ENCODE measurements around the gene DZIP1L.

DZIP1L gene

GRCh38 chr3:138043266-138044029 lies 72.0 kb downstream of the DZIP1L start:
- DNase-seq (ENCODE audit: insufficient read length), result no peak
- peak; percentile 70 for FAIRE-seq
- TF ChIP-seq POLR2AphosphoS5 (IDR thresholded peaks at IDR 0.05; ENCODE audit: low read depth, low read length), result no peak
- no peak for TF ChIP-seq TAF1 (IDR thresholded peaks at IDR 0.05; ENCODE audit: borderline replicate concordance, low read depth, low read length)
- no peak for TF ChIP-seq POLR2A (IDR thresholded peaks at IDR 0.05; ENCODE audit: low read depth, low read length)

GRCh38 chr3:138042043-138042442 lies 73.4 kb downstream of the DZIP1L start:
- FAIRE-seq, result no peak

GRCh38 chr3:138038725-138039462 lies 76.5 kb downstream of the DZIP1L start:
- DNase-seq (ENCODE audit: insufficient read length), result no peak
- no peak for FAIRE-seq
- TF ChIP-seq POLR2AphosphoS5 (IDR thresholded peaks at IDR 0.05; ENCODE audit: low read depth, low read length), result no peak
- no peak for TF ChIP-seq TAF1 (IDR thresholded peaks at IDR 0.05; ENCODE audit: borderline replicate concordance, low read depth, low read length)
- no peak for TF ChIP-seq POLR2A (IDR thresholded peaks at IDR 0.05; ENCODE audit: low read depth, low read length)

More at GRCh38 chr3:138042043-138042442, 73.4 kb downstream of the DZIP1L start:
- DNase-seq (ENCODE audit: insufficient read length), result no peak
- TF ChIP-seq POLR2A (IDR thresholded peaks at IDR 0.05; ENCODE audit: low read depth, low read length), result no peak

DNA sequence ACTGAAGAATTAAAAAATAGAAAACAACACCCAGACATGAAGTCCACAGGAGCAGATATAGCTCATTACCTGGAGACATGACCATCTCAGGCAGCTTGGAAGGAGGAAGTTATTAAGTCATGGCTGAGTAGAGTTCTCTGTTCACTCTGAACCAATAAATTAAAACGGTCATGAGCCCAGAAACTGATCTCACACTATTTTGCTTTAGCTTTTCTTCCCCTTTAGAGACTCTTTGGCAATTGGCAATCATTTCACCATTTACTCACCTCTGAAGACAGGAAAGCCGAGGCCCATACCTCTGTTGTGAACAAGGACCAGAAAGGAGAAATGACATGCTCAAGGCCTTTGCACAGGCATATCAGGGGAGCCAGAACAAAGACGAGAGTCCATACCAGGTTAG lies 78.8 kb downstream of the DZIP1L start:
- DNase-seq (ENCODE audit: insufficient read length), result no peak
- TF ChIP-seq TAF1 (IDR thresholded peaks at IDR 0.05; ENCODE audit: borderline replicate concordance, low read depth, low read length) (no peak), POLR2AphosphoS5 (IDR thresholded peaks at IDR 0.05; ENCODE audit: low read depth, low read length) (no peak), POLR2A (IDR thresholded peaks at IDR 0.05; ENCODE audit: low read depth, low read length) (no peak)
- FAIRE-seq, result peak; percentile 87

- DNase-seq (ENCODE audit: insufficient read length) (no peak), FAIRE-seq (peak; percentile 58)
- TF ChIP-seq POLR2A (IDR thresholded peaks at IDR 0.05; ENCODE audit: low read depth, low read length), result no peak
- no peak for TF ChIP-seq TAF1 (IDR thresholded peaks at IDR 0.05; ENCODE audit: borderline replicate concordance, low read depth, low read length)
- no peak for TF ChIP-seq POLR2AphosphoS5 (IDR thresholded peaks at IDR 0.05; ENCODE audit: low read depth, low read length)
Measured at GRCh38 chr3:138034918-138035317, 80.5 kb downstream of the DZIP1L start.

DNA sequence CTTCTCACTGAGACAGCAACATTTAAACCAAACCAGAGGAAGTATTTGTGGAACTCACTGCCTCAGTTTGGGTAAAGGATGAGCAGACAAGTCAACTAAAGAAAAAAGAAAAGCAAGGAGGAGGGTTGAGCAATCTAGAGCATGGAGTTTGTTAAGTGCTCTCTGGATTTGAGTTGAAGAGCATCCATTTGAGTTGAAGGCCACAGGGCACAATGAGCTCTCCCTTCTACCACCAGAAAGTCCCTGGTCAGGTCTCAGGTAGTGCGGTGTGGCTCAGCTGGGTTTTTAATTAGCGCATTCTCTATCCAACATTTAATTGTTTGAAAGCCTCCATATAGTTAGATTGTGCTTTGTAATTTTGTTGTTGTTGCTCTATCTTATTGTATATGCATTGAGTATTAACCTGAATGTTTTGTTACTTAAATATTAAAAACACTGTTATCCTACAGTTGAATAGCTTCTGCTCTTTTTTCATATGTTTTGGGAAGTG lies 82.2 kb downstream of the DZIP1L start:
- no peak for TF ChIP-seq POLR2A (IDR thresholded peaks at IDR 0.05; ENCODE audit: low read depth, low read length)
- TF ChIP-seq TAF1 (IDR thresholded peaks at IDR 0.05; ENCODE audit: borderline replicate concordance, low read depth, low read length), result no peak
- no peak for TF ChIP-seq POLR2AphosphoS5 (IDR thresholded peaks at IDR 0.05; ENCODE audit: low read depth, low read length)
- FAIRE-seq (peak; percentile 76), DNase-seq (ENCODE audit: insufficient read length) (no peak)

DNA sequence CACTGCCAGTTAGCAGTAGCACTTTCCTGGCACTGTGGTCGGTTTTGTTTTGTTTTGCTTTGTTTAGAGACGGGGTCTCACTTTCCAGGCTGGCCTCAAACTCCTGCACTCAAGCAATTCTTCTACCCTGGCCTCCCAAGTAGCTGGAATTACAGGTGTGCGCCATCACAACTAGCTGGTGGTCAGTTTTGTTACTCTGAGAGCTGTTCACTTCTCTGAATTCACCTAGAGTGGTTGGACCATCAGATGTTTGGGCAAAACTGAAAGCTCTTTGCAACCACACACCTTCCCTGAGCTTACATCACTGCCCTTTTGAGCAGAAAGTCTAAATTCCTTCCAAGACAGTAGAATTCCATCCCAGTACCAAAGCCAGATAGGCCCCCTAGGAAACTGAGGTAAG lies 82.8 kb downstream of the DZIP1L start:
- FAIRE-seq, result peak; percentile 44
- TF ChIP-seq POLR2A (IDR thresholded peaks at IDR 0.05; ENCODE audit: low read depth, low read length) (no peak), TAF1 (IDR thresholded peaks at IDR 0.05; ENCODE audit: borderline replicate concordance, low read depth, low read length) (no peak), POLR2AphosphoS5 (IDR thresholded peaks at IDR 0.05; ENCODE audit: low read depth, low read length) (no peak)
- no peak for DNase-seq (ENCODE audit: insufficient read length)

- TF ChIP-seq POLR2AphosphoS5 (IDR thresholded peaks at IDR 0.05; ENCODE audit: low read depth, low read length) (no peak), TAF1 (IDR thresholded peaks at IDR 0.05; ENCODE audit: borderline replicate concordance, low read depth, low read length) (no peak), POLR2A (IDR thresholded peaks at IDR 0.05; ENCODE audit: low read depth, low read length) (no peak)
- DNase-seq (ENCODE audit: insufficient read length) (no peak), FAIRE-seq (no peak)
Measured at GRCh38 chr3:138031536-138031935, 83.9 kb downstream of the DZIP1L start.

- DNase-seq (ENCODE audit: insufficient read length), result no peak
- FAIRE-seq, result no peak
- TF ChIP-seq TAF1 (IDR thresholded peaks at IDR 0.05; ENCODE audit: borderline replicate concordance, low read depth, low read length) (no peak), POLR2A (IDR thresholded peaks at IDR 0.05; ENCODE audit: low read depth, low read length) (no peak), POLR2AphosphoS5 (IDR thresholded peaks at IDR 0.05; ENCODE audit: low read depth, low read length) (no peak)
Measured at GRCh38 chr3:138030734-138031280, 84.6 kb downstream of the DZIP1L start.

- TF ChIP-seq POLR2AphosphoS5 (IDR thresholded peaks at IDR 0.05; ENCODE audit: low read depth, low read length) (no peak), POLR2A (IDR thresholded peaks at IDR 0.05; ENCODE audit: low read depth, low read length) (no peak), TAF1 (IDR thresholded peaks at IDR 0.05; ENCODE audit: borderline replicate concordance, low read depth, low read length) (no peak)
- no peak for DNase-seq (ENCODE audit: insufficient read length)
- FAIRE-seq, result no peak
Measured at GRCh38 chr3:138027821-138028220, 87.6 kb downstream of the DZIP1L start.

DNA sequence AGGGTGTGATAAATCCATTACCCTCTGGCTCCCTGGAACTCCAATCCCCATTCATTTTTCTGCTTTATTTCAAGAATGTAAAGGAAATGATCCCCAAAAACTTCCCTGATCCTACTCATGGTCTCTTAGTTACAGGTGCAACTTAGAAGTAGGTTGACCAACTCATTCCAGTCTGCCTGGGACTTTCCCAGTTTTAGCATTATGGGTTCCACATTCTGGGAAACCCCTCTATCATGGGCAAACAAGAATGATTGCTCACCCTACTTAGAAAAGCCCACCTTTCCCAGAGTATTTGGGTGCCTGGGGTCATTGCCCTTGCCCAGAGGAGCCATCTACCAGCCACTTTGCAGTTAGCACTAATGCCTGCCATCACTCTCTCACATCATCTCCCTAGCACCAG lies 89.9 kb downstream of the DZIP1L start:
- DNase-seq (ENCODE audit: insufficient read length), result no peak
- peak; percentile 66 for FAIRE-seq

More for the DNA sequence above, 89.9 kb downstream of the DZIP1L start:
- TF ChIP-seq POLR2A (IDR thresholded peaks at IDR 0.05; ENCODE audit: low read depth, low read length) (no peak), TAF1 (IDR thresholded peaks at IDR 0.05; ENCODE audit: borderline replicate concordance, low read depth, low read length) (no peak), POLR2AphosphoS5 (IDR thresholded peaks at IDR 0.05; ENCODE audit: low read depth, low read length) (no peak)

Measured in GM12892 (cell line).